K562 (cell line): ENCODE measurements around the gene APOC1.
"Not testable (repeated sequence)": the region's sequence is repeated elsewhere in the genome, so short reads cannot be mapped to it uniquely, and the experiment has no call there.

Experiments
- CTCF ChIP-seq, 3 experiments: IDR thresholded peaks in 2 of 3; conservative IDR thresholded peaks in 1 of 3; 2 replicates each; pipeline ENCODE4 v1.5.1; 2011 to 2012; ENCODE audit warnings: low read length in 3 of 3, mild to moderate bottlenecking in 3 of 3, control low read depth in 2 of 3, improper control_type of control experiment in 1 of 3, inconsistent platforms in 1 of 3, low read depth in 1 of 3, mixed read lengths in 1 of 3, moderate library complexity in 1 of 3; ENCODE audit not compliant: insufficient read depth in 2 of 3
- EZH2 ChIP-seq: IDR thresholded peaks from 2 replicates; pipeline ENCODE4 v1.6.1; 2012; ENCODE audit warnings: low read depth, mild to moderate bottlenecking, inconsistent platforms, low read length, borderline replicate concordance
- KAT7 ChIP-seq: sonication (generic); formaldehyde crosslinking; IDR thresholded peaks from 2 replicates; pipeline ENCODE4 v1.8.0; 2022; ENCODE audit warnings: missing genetic modification reagents, mild to moderate bottlenecking, borderline replicate concordance
- MNT ChIP-seq, 2 experiments: fragments of 450-650 bp; conservative IDR thresholded peaks; 2 replicates each; pipeline ENCODE4 v1.6.1; 2017; ENCODE audit warnings: mild to moderate bottlenecking in 2 of 2, moderate library complexity in 2 of 2
- MTA2 ChIP-seq: fragments of 450-650 bp; IDR thresholded peaks from 2 replicates; pipeline ENCODE4 v1.6.1; 2016; ENCODE audit warnings: low read depth
- SP2 ChIP-seq: IDR thresholded peaks from 2 replicates; pipeline ENCODE4 v1.6.1; 2011; ENCODE audit warnings: mild to moderate bottlenecking, low read depth, low read length, moderate library complexity; ENCODE audit not compliant: poor library complexity, severe bottlenecking; ENCODE audit errors: extremely low read depth
- ZBTB33 ChIP-seq: sonication (generic); formaldehyde crosslinking; IDR thresholded peaks from 2 replicates; pipeline ENCODE4 v1.8.1; 2023; ENCODE audit warnings: mild to moderate bottlenecking, missing genetic modification reagents
- ZKSCAN1 ChIP-seq: fragments of 150-350 bp; IDR thresholded peaks from 2 replicates; pipeline ENCODE4 v1.6.1; 2016; ENCODE audit warnings: low read depth, low read length
- ZNF384 ChIP-seq: IDR thresholded peaks from 2 replicates; pipeline ENCODE4 v1.6.1; 2012; ENCODE audit warnings: low read depth, low read length, improper control_type of control experiment

- TF ChIP-seq SP2; EZH2; MNT (conservative IDR thresholded peaks at IDR 0.05); ZKSCAN1; ZNF384; MTA2; CTCF (IDR thresholded peaks at IDR 0.05 in 2 of 3, conservative IDR thresholded peaks at IDR 0.05 in 1 of 3; ENCODE audit: insufficient read depth in 2 of 3, low read depth in 1 of 3, low read length in 3 of 3); ZBTB33 (CRISPR knock-in tag); KAT7 (CRISPR knock-in tag): not testable (repeated sequence)
Observed at GRCh38 chr19:44882619-44883397, 31.6 kb upstream of the APOC1 start.
